CD4-positive, alpha-beta T cell (primary cell): ENCODE data around the gene AK9. TPM values are rescaled to one million over a fixed set of nuclear protein-coding genes. Genes with fewer than 3 reads are reported as not detected.
A peak's percentile ranks its signal among the peaks of the same experiment; 100 is the strongest.

Experiments used
- ATAC-seq: fragments of 200-7000 bp; cut with Tn5 transposase; one replicate; pipeline ENCODE4 v1.10.0; 2022; ENCODE audit warnings: mild to moderate bottlenecking; ENCODE audit not compliant: poor library complexity
- CTCF ChIA-PET: fragments of 350-600 bp; sonication (Branson Sonifier 250); formaldehyde crosslinking; loops from one replicate; lab custom pipeline; 2021; ENCODE audit warnings: antibody characterized with exemption, inconsistent platforms; lab: Charles Lee
- POLR2A ChIA-PET: fragments of 350-600 bp; sonication (Branson Sonifier 250); formaldehyde crosslinking; loops from one replicate; lab custom pipeline; 2021; ENCODE audit warnings: antibody characterized with exemption, inconsistent platforms; lab: Charles Lee
- DNase-seq, 14 experiments: peaks; one replicate each; pipeline ENCODE4 v3.0.0-alpha.2; 2013 to 2020; ENCODE audit warnings: mixed read lengths in 2 of 14
- H3K27ac ChIP-seq, 2 donors: one replicate each; pipeline versions ENCODE4 v1.5.1 to v1.7.0; 2013; ENCODE audit warnings: low read length in 2 of 2, low read depth in 1 of 2, mild to moderate bottlenecking in 1 of 2
- H3K27me3 ChIP-seq, 2 experiments: 1 replicate in 1 of 2; 2 replicates in 1 of 2; pipeline versions ENCODE4 v1.6.1 to v1.7.0; 2013; ENCODE audit warnings: low read length in 2 of 2, control low read depth in 1 of 2, mild to moderate bottlenecking in 1 of 2, moderate library complexity in 1 of 2; ENCODE audit not compliant: insufficient read depth in 2 of 2, control insufficient read depth in 1 of 2
- H3K36me3 ChIP-seq: one replicate; pipeline ENCODE4 v1.6.1; 2013; ENCODE audit warnings: low read length, control low read depth; ENCODE audit not compliant: insufficient read depth
- H3K4me1 ChIP-seq: one replicate; pipeline ENCODE4 v1.6.1; 2013; ENCODE audit warnings: low read length, control low read depth; ENCODE audit not compliant: insufficient read depth
- H3K4me3 ChIP-seq: one replicate; pipeline ENCODE4 v1.5.1; 2013; ENCODE audit warnings: mild to moderate bottlenecking, low read length, moderate library complexity
- H3K9me3 ChIP-seq, 2 experiments: 1 replicate in 1 of 2; 2 replicates in 1 of 2; pipeline versions ENCODE4 v1.6.1 to v1.7.0; 2013; ENCODE audit warnings: low read length in 2 of 2, mild to moderate bottlenecking in 2 of 2, control low read depth in 1 of 2, moderate library complexity in 1 of 2; ENCODE audit not compliant: control insufficient read depth in 1 of 2, insufficient read depth in 1 of 2
- H3K27ac Mint-ChIP-seq: one replicate; pipeline ENCODE4 v1.8.0; 2020; ENCODE audit warnings: mixed read lengths
- H3K27me3 Mint-ChIP-seq: one replicate; pipeline ENCODE4 v1.8.0; 2021; ENCODE audit warnings: mixed read lengths
- H3K36me3 Mint-ChIP-seq: one replicate; pipeline ENCODE4 v1.8.0; 2021; ENCODE audit warnings: low read depth, mixed read lengths
- H3K4me1 Mint-ChIP-seq: one replicate; pipeline ENCODE4 v1.8.0; 2021; ENCODE audit warnings: low read depth, mixed read lengths
- H3K4me3 Mint-ChIP-seq: one replicate; pipeline ENCODE4 v1.8.0; 2020; ENCODE audit warnings: mild to moderate bottlenecking, mixed read lengths
- H3K9me3 Mint-ChIP-seq: one replicate; pipeline ENCODE4 v1.8.0; 2020; ENCODE audit warnings: mixed read lengths
- intact Hi-C, 2 experiments: fragments of 100-400 bp; cut with DNase I in 1 of 2; cut with micrococcal nuclease in 1 of 2; formaldehyde crosslinking; loops; one replicate each; pipeline versions ENCODE4 v1.15.1 to v1.9.0; 2023 to 2025; cut with DNase I, micrococcal nuclease
- polyA plus RNA-seq, 2 donors: library from polyadenylated mRNA; unstranded; fragments of 120-200 nt; gene quantifications; one replicate each; pipeline ENCODE4 v1.2.1, GENCODE V29; 2013
- total RNA-seq, 174 experiments: library from RNA in 2 of 174; stranded (reverse) in 2 of 174; gene quantifications; one replicate each; pipeline ENCODE4 v1.2.3 and lab custom pipeline; 2021 to 2026
- TF ChIP-seq, protein P1 (sequence below): fragments of 200-600 bp; IDR thresholded peaks from one replicate; pipeline ENCODE4 v1.8.0; 2022; ENCODE audit warnings: antibody characterized with exemption, mild to moderate bottlenecking

The AK9 gene
- total RNA-seq (1 to 10 TPM; 5.3 to 6.6 TPM), total RNA-seq (lab: John Stamatoyannopoulos, UW) (2.6 to 29.0 (median 9.0) reads per million in 172 experiments)
- polyA plus RNA-seq (2013, experiment 1 of 2) = 5.6 TPM
- polyA plus RNA-seq (2013, experiment 2 of 2) = 5.3 TPM

DNA sequence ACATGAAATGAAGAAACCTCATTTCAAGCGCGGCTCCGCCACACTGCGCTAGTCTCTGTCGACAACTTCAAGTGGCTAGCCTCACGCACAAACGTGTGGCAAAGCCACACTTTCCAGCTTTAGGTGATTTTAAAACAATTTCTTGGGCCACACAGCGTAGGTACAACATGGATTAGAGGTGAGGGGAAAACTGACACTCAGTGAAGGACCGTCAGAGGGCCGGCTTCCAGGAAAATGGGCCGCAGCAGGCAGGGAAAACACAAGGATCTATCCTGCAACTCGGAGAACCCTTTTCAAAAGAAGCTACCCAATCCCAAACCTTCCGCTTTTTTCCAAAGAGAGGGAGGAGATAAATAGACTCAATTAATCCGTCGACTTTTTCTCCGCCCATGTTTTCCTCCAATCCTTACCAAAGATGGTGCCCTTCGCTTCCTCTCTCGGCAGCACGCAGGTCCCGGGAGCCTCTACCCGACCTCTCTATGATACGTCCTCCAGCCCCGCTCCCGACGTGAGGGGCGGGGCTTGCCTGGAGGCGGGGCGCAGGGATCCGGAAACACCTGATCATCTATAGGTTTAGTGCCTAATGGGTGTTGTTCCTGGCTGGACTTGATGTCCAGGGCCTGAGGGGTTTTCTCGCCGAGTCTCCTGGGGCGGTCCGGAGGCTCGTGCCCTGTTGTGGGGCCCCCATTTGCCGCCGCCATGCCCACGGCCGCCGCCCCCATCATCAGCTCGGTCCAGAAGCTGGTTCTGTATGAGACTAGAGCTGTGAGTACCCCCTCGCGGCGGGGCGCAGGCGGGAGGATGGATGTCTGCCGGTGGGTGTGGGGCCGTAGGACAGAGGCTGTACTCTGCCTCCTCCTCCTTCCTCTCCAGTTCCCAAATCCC is at the start of gene AK9, which contains the start of gene FIG4:
AK9 (minus strand) TSS at position 466 of the 885 bp plus-strand sequence. CDS start 15,457 bp downstream, outside the sequence.
FIG4 (plus strand) TSS at position 560 of the 885 bp plus-strand sequence; CDS start at position 700, 140 bp downstream.
- Histone ChIP-seq H3K4me1 (peaks cover 13% of the 10 kb centered on the region), H3K36me3 (no peaks in the 10 kb centered on the region), H3K27ac (peak within 1 kb of the TSS; percentile 59 to 71), H3K27me3 (no peaks in the 10 kb centered on the region), H3K4me3 (peak within 1 kb of the TSS; percentile 88), H3K9me3 (no peaks in the 10 kb centered on the region)
- POLR2A ChIA-PET = interaction anchor here (0.5 to 2.0 kb wide), 16 partner anchors 10 to 1941 kb away, joined by 3 to 23 read pairs (median 4); partner anchors contain the start of genes AMD1, CD164, CDC40 and CDK19
- intact Hi-C loops = loop anchor here (2.0 to 10.0 kb wide), 12 partner anchors 94 to 1396 kb away; partner anchors contain the start of genes CD164 (in 2 of the 2), AFG1L (in 1 of the 2), CDC40 (in 1 of the 2) and CEP57L1 (in 1 of the 2)
- Mint-ChIP-seq H3K27me3 (no peaks in the 10 kb centered on the region), H3K4me1 (peaks cover 34% of the 10 kb centered on the region), H3K4me3 (peak within 1 kb of the TSS; percentile 96), H3K9me3 (no peaks in the 10 kb centered on the region), H3K27ac (peak within 1 kb of the TSS; percentile 95), H3K36me3 (peaks cover 18% of the 10 kb centered on the region)
- TF ChIP-seq, protein P1, sequence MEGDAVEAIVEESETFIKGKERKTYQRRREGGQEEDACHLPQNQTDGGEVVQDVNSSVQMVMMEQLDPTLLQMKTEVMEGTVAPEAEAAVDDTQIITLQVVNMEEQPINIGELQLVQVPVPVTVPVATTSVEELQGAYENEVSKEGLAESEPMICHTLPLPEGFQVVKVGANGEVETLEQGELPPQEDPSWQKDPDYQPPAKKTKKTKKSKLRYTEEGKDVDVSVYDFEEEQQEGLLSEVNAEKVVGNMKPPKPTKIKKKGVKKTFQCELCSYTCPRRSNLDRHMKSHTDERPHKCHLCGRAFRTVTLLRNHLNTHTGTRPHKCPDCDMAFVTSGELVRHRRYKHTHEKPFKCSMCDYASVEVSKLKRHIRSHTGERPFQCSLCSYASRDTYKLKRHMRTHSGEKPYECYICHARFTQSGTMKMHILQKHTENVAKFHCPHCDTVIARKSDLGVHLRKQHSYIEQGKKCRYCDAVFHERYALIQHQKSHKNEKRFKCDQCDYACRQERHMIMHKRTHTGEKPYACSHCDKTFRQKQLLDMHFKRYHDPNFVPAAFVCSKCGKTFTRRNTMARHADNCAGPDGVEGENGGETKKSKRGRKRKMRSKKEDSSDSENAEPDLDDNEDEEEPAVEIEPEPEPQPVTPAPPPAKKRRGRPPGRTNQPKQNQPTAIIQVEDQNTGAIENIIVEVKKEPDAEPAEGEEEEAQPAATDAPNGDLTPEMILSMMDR = peak; percentile 27
- CTCF ChIA-PET = interaction anchor here (1.0 to 4.9 kb wide), 4 partner anchors 10 to 308 kb away, joined by 3 to 38 read pairs (median 8); partner anchors contain the start of gene CD164
- DNase-seq (peak; percentile 76 to 94 (median 88)), ATAC-seq (peak; percentile 96)

DNA sequence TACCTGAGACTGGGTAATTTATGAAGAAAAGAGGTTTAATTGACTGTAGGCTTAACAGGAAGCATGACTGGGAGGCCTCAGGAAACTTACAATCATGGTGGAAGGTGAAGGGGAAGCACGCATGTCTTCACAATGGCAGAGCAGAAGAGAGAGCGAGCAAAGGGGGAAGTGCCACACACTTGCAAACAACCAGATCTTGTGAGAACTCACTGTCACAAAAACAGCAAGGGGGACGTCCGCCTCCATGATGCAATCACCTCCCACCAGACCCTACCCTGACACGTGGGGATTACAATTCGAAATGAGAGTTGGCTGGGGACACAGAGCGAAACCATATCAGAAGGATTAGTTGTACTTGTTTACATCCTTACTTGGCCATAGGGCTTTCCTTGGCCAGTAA is 49.8 kb upstream of the AK9 start:
- Mint-ChIP-seq H3K9me3 (no peaks in the 10 kb centered on the region), H3K27ac (no peak overlapping the region), H3K4me1 (no peaks in the 10 kb centered on the region), H3K4me3 (no peak overlapping the region), H3K36me3 (peaks cover 84% of the 10 kb centered on the region), H3K27me3 (no peaks in the 10 kb centered on the region)
- Histone ChIP-seq H3K9me3 (no peaks in the 10 kb centered on the region), H3K4me1 (no peaks in the 10 kb centered on the region), H3K27ac (no peak overlapping the region), H3K4me3 (no peak overlapping the region), H3K36me3 (peaks cover 29% of the 10 kb centered on the region), H3K27me3 (no peaks in the 10 kb centered on the region)
- ATAC-seq (no peak), DNase-seq (peak in 2 of 14 experiments; percentile 29 to 40)
- ChIA-PET CTCF (no interaction called here), POLR2A (no interaction called here)
- intact Hi-C loops = no loop called here
- TF ChIP-seq, protein P1 = no peak

DNA sequence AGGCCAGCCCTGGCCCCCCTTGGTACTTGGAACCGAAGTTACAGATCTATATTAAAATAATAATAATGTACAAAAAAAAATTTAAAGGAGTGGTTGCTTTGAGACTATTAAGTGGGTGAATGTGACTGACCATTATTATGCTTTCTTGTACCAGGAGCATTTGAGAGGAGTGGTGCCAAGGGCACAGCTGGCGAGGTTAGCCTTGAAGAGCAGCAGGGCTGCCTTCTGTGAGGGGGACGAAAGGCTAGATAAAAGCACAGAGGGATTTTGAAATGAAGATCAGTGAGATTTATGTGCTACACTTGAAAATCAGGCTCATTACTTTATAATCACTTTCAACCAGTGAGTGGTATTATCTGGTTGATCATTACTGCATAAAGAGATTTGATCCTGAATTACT is 48.7 kb upstream of the AK9 start:
- H3K4me1 ChIP-seq = no peaks in the 10 kb centered on the region
- no peaks in the 10 kb centered on the region for H3K9me3 ChIP-seq
- Mint-ChIP-seq H3K4me1 (no peaks in the 10 kb centered on the region), H3K4me3 (no peak overlapping the region), H3K27me3 (no peaks in the 10 kb centered on the region), H3K27ac (no peak overlapping the region), H3K36me3 (peaks cover 95% of the 10 kb centered on the region), H3K9me3 (no peaks in the 10 kb centered on the region)
- ChIA-PET CTCF (no interaction called here), POLR2A (no interaction called here)
- no peak overlapping the region for H3K27ac ChIP-seq
- TF ChIP-seq, protein P1 = no peak
- intact Hi-C loops = no loop called here
- DNase-seq = no peak
- H3K27me3 ChIP-seq = no peaks in the 10 kb centered on the region
- ATAC-seq = no peak
- H3K4me3 ChIP-seq = no peak overlapping the region
- H3K36me3 ChIP-seq = peaks cover 36% of the 10 kb centered on the region
